H9 (cell line): Measurements from ENCODE around the gene CCDC154. TPM values are rescaled to one million over a fixed set of nuclear protein-coding genes. Genes with fewer than 3 reads are reported as not detected.
A peak's percentile ranks its signal among the peaks of the same experiment; 100 is the strongest.

Source experiments
- DNase-seq: peaks from one replicate; pipeline ENCODE4 v3.0.0-alpha.2; 2017
- H2AFZ ChIP-seq: one replicate; pipeline ENCODE4 v1.6.1; 2013; ENCODE audit warnings: mild to moderate bottlenecking, low read length, control low read depth, moderate library complexity
- H2AK5ac ChIP-seq: 2 replicates; pipeline ENCODE4 v1.6.1; 2013; ENCODE audit warnings: low read length, control low read depth, mixed read lengths; ENCODE audit not compliant: insufficient read length
- H2BK120ac ChIP-seq: one replicate; pipeline ENCODE4 v1.6.1; 2013; ENCODE audit warnings: low read depth, mild to moderate bottlenecking, low read length, control low read depth, inconsistent platforms; ENCODE audit not compliant: poor library complexity, severe bottlenecking
- H2BK12ac ChIP-seq: 2 replicates; pipeline ENCODE4 v1.6.1; 2013; ENCODE audit warnings: low read length, control low read depth, mixed read lengths, low read depth; ENCODE audit not compliant: insufficient read length
- H2BK15ac ChIP-seq: 2 replicates; pipeline ENCODE4 v1.6.1; 2013; ENCODE audit warnings: low read depth, low read length, control low read depth
- H2BK20ac ChIP-seq: one replicate; pipeline ENCODE4 v1.6.1; 2013; ENCODE audit warnings: low read depth, mild to moderate bottlenecking, low read length, control low read depth, inconsistent platforms; ENCODE audit not compliant: poor library complexity, severe bottlenecking
- H2BK5ac ChIP-seq: 2 replicates; pipeline ENCODE4 v1.6.1; 2013; ENCODE audit warnings: low read length, control low read depth, mixed read lengths; ENCODE audit not compliant: insufficient read length
- H3K14ac ChIP-seq: 2 replicates; pipeline ENCODE4 v1.6.1; 2013; ENCODE audit warnings: low read length, control low read depth; ENCODE audit not compliant: insufficient read depth
- H3K18ac ChIP-seq: 2 replicates; pipeline ENCODE4 v1.6.1; 2013; ENCODE audit warnings: low read depth, mild to moderate bottlenecking, mixed read lengths, low read length, control low read depth; ENCODE audit not compliant: insufficient read length
- H3K23ac ChIP-seq: 2 replicates; pipeline ENCODE4 v1.6.1; 2013; ENCODE audit warnings: low read length, control low read depth, mixed read lengths, low read depth; ENCODE audit not compliant: insufficient read length
- H3K23me2 ChIP-seq: 2 replicates; pipeline ENCODE4 v1.6.1; 2013; ENCODE audit warnings: low read depth, mild to moderate bottlenecking, mixed read lengths, low read length, control low read depth; ENCODE audit not compliant: insufficient read length, poor library complexity, severe bottlenecking
- H3K27ac ChIP-seq: 2 replicates; pipeline ENCODE4 v1.5.1; 2013; ENCODE audit warnings: low read length, control low read depth, mixed read lengths, low read depth; ENCODE audit not compliant: insufficient read length
- H3K27me3 ChIP-seq: 2 replicates; pipeline ENCODE4 v1.6.1; 2013; ENCODE audit warnings: low read length, control low read depth, inconsistent platforms; ENCODE audit not compliant: insufficient read depth
- H3K4ac ChIP-seq: 2 replicates; pipeline ENCODE4 v1.6.1; 2013; ENCODE audit warnings: low read depth, mild to moderate bottlenecking, control low read depth, inconsistent platforms, low read length, moderate library complexity
- H3K4me1 ChIP-seq: 2 replicates; pipeline ENCODE4 v1.6.1; 2013; ENCODE audit warnings: low read length, control low read depth, inconsistent platforms; ENCODE audit not compliant: insufficient read depth
- H3K4me2 ChIP-seq: 2 replicates; pipeline ENCODE4 v1.6.1; 2013; ENCODE audit warnings: low read length, control low read depth, mixed read lengths; ENCODE audit not compliant: insufficient read length, insufficient read depth
- H3K56ac ChIP-seq: 2 replicates; pipeline ENCODE4 v1.6.1; 2013; ENCODE audit warnings: low read depth, mild to moderate bottlenecking, mixed read lengths, low read length, control low read depth; ENCODE audit not compliant: insufficient read length
- H3K79me1 ChIP-seq: 2 replicates; pipeline ENCODE4 v1.6.1; 2013; ENCODE audit warnings: low read depth, mild to moderate bottlenecking, moderate library complexity, low read length, control low read depth, inconsistent platforms; ENCODE audit not compliant: insufficient read depth, poor library complexity, severe bottlenecking
- H3K79me2 ChIP-seq: 2 replicates; pipeline ENCODE4 v1.6.1; 2013; ENCODE audit warnings: low read length, control low read depth, inconsistent platforms; ENCODE audit not compliant: insufficient read depth
- H3K9ac ChIP-seq: 2 replicates; pipeline ENCODE4 v1.6.1; 2013; ENCODE audit warnings: low read length, control low read depth, mixed read lengths; ENCODE audit not compliant: insufficient read length; ENCODE audit errors: extremely low read depth
- H3K9me3 ChIP-seq: one replicate; pipeline ENCODE4 v1.6.1; 2013; ENCODE audit warnings: low read depth, low read length, inconsistent platforms; ENCODE audit not compliant: control insufficient read depth
- H3T11ph ChIP-seq: one replicate; pipeline ENCODE4 v1.6.1; 2013; ENCODE audit warnings: mild to moderate bottlenecking, low read length, control low read depth, inconsistent platforms
- H4K20me1 ChIP-seq: one replicate; pipeline ENCODE4 v1.6.1; 2013; ENCODE audit not compliant: control insufficient read depth, insufficient read length, insufficient read depth
- H4K5ac ChIP-seq: 2 replicates; pipeline ENCODE4 v1.6.1; 2013; ENCODE audit warnings: low read depth, mild to moderate bottlenecking, mixed read lengths, low read length, control low read depth; ENCODE audit not compliant: insufficient read length
- H4K8ac ChIP-seq: replicated peaks from 2 replicates; pipeline ENCODE4 v1.6.1; 2013; ENCODE audit warnings: low read length, control low read depth, mixed read lengths, low read depth; ENCODE audit not compliant: insufficient read length
- H4K91ac ChIP-seq: 2 replicates; pipeline ENCODE4 v1.6.1; 2013; ENCODE audit warnings: low read depth, mild to moderate bottlenecking, moderate library complexity, mixed read lengths, low read length, control low read depth; ENCODE audit not compliant: insufficient read length
- H3K27ac Mint-ChIP-seq, 3 experiments: 2 replicates in 2 of 3; 3 replicates in 1 of 3; pipeline ENCODE4 v1.8.0; 2020 to 2021; ENCODE audit warnings: mixed read lengths in 3 of 3, mild to moderate bottlenecking in 1 of 3, moderate library complexity in 1 of 3
- H3K27me3 Mint-ChIP-seq: 2 replicates; pipeline ENCODE4 v1.8.0; 2021; ENCODE audit warnings: low read depth, mild to moderate bottlenecking, moderate library complexity, mixed read lengths
- H3K36me3 Mint-ChIP-seq, 3 experiments: 2 replicates in 2 of 3; 3 replicates in 1 of 3; pipeline ENCODE4 v1.8.0; 2020 to 2021; ENCODE audit warnings: low read depth in 3 of 3, mixed read lengths in 3 of 3; ENCODE audit not compliant: insufficient read depth in 1 of 3
- H3K4me1 Mint-ChIP-seq, 2 experiments: 2 replicates each; pipeline ENCODE4 v1.8.0; 2020; ENCODE audit warnings: mixed read lengths in 2 of 2
- H3K4me3 Mint-ChIP-seq, 2 experiments: 2 replicates in 1 of 2; 3 replicates in 1 of 2; pipeline ENCODE4 v1.8.0; 2020 to 2021; ENCODE audit warnings: mild to moderate bottlenecking in 2 of 2, mixed read lengths in 2 of 2, moderate library complexity in 1 of 2
- H3K9me3 Mint-ChIP-seq, 2 experiments: 2 replicates in 1 of 2; 3 replicates in 1 of 2; pipeline ENCODE4 v1.8.0; 2020; ENCODE audit warnings: mild to moderate bottlenecking in 2 of 2, mixed read lengths in 2 of 2, moderate library complexity in 1 of 2
- CTCF ChIP-seq: fragments of 200-600 bp; sonication (generic); conservative IDR thresholded peaks from 3 replicates; pipeline ENCODE4 v1.8.0; 2021; ENCODE audit warnings: antibody characterized with exemption, mild to moderate bottlenecking
- WGBS: extraction: QIAGEN DNeasy Blood & Tissue Kit; methylation state at CpG from one replicate; pipeline ENCODE4 v1.1.7; 2013; ENCODE audit warnings: missing lambda C conversion rate, low lambda C conversion rate, mixed read lengths; ENCODE audit not compliant: insufficient read length; ENCODE audit errors: extremely low coverage; 5-methylcytosine and 5-hydroxymethylcytosine counted together
- total RNA-seq: library from RNA; stranded (reverse); gene quantifications from 2 replicates; pipeline ENCODE4 v1.2.1, GENCODE V29; 2021

Gene CCDC154
- total RNA-seq, 1 experiment from 2014 or later = 1.3 TPM

- H3K36me3 Mint-ChIP-seq = peaks cover 0 to 8% (median 4%) of the 10 kb centered on the region in 3 experiments; a peak in 3 of 7 replicates
- H3K27ac ChIP-seq = no peak overlapping the region
Measured at GRCh38 chr16:1408171-1408837, 36.1 kb downstream of the CCDC154 start.

More at GRCh38 chr16:1408171-1408837, 36.1 kb downstream of the CCDC154 start:
- H2AK5ac ChIP-seq = no peak overlapping the region
- H3K27ac Mint-ChIP-seq = no peak overlapping the region
- no peak overlapping the region for H2BK12ac ChIP-seq
- H3K79me1 ChIP-seq = no peaks in the 10 kb centered on the region
- peak; percentile 86 for DNase-seq
- no peaks in the 10 kb centered on the region for H3K27me3 ChIP-seq
- H3K4ac ChIP-seq = no peak overlapping the region
- H3K79me2 ChIP-seq = no peaks in the 10 kb centered on the region; the same call in 1 of the 2 replicates
- no peak overlapping the region for H2BK20ac ChIP-seq
- H3K14ac ChIP-seq = no peak overlapping the region
- TF ChIP-seq CTCF = no peak
- no CpG with 5 or more reads among the region's 42 CpGs for WGBS
- H3K9me3 ChIP-seq = no peaks in the 10 kb centered on the region
- H3K9ac ChIP-seq = no peak overlapping the region
- H2BK120ac ChIP-seq = no peak overlapping the region
- no peak overlapping the region for H3T11ph ChIP-seq
- no peaks in the 10 kb centered on the region for H3K23me2 ChIP-seq
- no peak overlapping the region for H4K91ac ChIP-seq
- peak overlapping the region; percentile 69 to 78 for H3K4me3 Mint-ChIP-seq
- no peak overlapping the region for H3K18ac ChIP-seq
- no peak overlapping the region for H2BK15ac ChIP-seq
- H3K4me1 ChIP-seq = no peaks in the 10 kb centered on the region
- H4K5ac ChIP-seq = no peak overlapping the region
- no peak overlapping the region for H2AFZ ChIP-seq
- no peak overlapping the region for H3K56ac ChIP-seq
- H3K4me2 ChIP-seq = peak overlapping the region; percentile 45
- H4K8ac ChIP-seq = no peak overlapping the region
- H3K4me1 Mint-ChIP-seq = peaks cover 0 to 2% of the 10 kb centered on the region in 2 experiments; a peak in 1 of 4 replicates
- no peaks in the 10 kb centered on the region for H4K20me1 ChIP-seq
- no peak overlapping the region for H2BK5ac ChIP-seq
- no peaks in the 10 kb centered on the region for H3K27me3 Mint-ChIP-seq
- H3K9me3 Mint-ChIP-seq = no peaks in the 10 kb centered on the region
- no peak overlapping the region for H3K23ac ChIP-seq
